Suprapubic skin (tissue), 3 donors: ENCODE results near the gene LRCOL1.

Source experiments
- CTCF ChIP-seq, 2 donors: fragments of 200-600 bp in 1 of 2; fragments of 450-650 bp in 1 of 2; sonication (generic) in 1 of 2; IDR thresholded peaks; one replicate each; pipeline ENCODE4 v1.5.1; 2016 to 2019; ENCODE audit warnings: antibody characterized with exemption in 2 of 2, mild to moderate bottlenecking in 1 of 2, moderate library complexity in 1 of 2
- EP300 ChIP-seq: sonication (generic); formaldehyde crosslinking; IDR thresholded peaks from one replicate; pipeline ENCODE4 v1.6.1; 2017; ENCODE audit warnings: antibody characterized with exemption

GRCh38 chr12:132560614-132561426, 49.6 kb downstream of the LRCOL1 start:
- peak; percentile 30 to 58 for TF ChIP-seq CTCF (IDR thresholded peaks at IDR 0.05)
- no peak for TF ChIP-seq EP300
